Measurements from ENCODE around the gene BMPR1A. TPM values are rescaled to one million over a fixed set of nuclear protein-coding genes. Genes with fewer than 3 reads are reported as not detected.

BMPR1A gene
- total and polyA plus RNA-seq, 9 of the 15 experiments (the other 6 are each of a cell fraction or from before 2014, with no cell fraction given), result 1.6 to 17.5 (median 9.1) TPM

GRCh38 chr10:86960003-86960862 lies 203.8 kb downstream of the BMPR1A start (continued):
- no peak for TF ChIP-seq CHD7 (IDR thresholded peaks at IDR 0.05; ENCODE audit: low read depth, low read length)
- TF ChIP-seq RFX1 (IDR thresholded peaks at IDR 0.05), result no peak
- TF ChIP-seq PRDM10 (IDR thresholded peaks at IDR 0.05; ENCODE audit: partially characterized antibody), result no peak
- TF ChIP-seq ERF (CRISPR knock-in tag; IDR thresholded peaks at IDR 0.05), result no peak
- no peak for TF ChIP-seq ZNF655 (CRISPR knock-in tag; IDR thresholded peaks at IDR 0.05)
- TF ChIP-seq RB1 (IDR thresholded peaks at IDR 0.05; ENCODE audit: low read depth), result peak; percentile 81
- no peak for TF ChIP-seq ETV1 (tag; conservative IDR thresholded peaks at IDR 0.05; ENCODE audit: low read depth)
- no peak for TF ChIP-seq CBX3 (IDR thresholded peaks at IDR 0.05; ENCODE audit: borderline replicate concordance in 1 of 2, low read length in 2 of 2)
- no peak for TF ChIP-seq NFATC3 (IDR thresholded peaks at IDR 0.05)
- TF ChIP-seq BRD9 (IDR thresholded peaks at IDR 0.05; ENCODE audit: low read depth, partially characterized antibody), result no peak
- no peak for TF ChIP-seq TRIM28 (IDR thresholded peaks at IDR 0.05)

Data from K562 (cell line).